ENCODE measurements around the gene CDKAL1.

The CDKAL1 gene

GRCh38 chr6:20806669-20807068, 272.4 kb downstream of the CDKAL1 start:
- Histone ChIP-seq H4K20me1 (ENCODE audit: insufficient read depth, low read length, poor library complexity, severe bottlenecking) (no peaks in the 10 kb centered on the region), H3K9me2 (replicated peaks; ENCODE audit: low read depth, low read length) (no peaks in the 10 kb centered on the region), H2AFZ (ENCODE audit: low read length) (no peak overlapping the region), H3K36me3 (ENCODE audit: insufficient read depth, low read length) (peaks cover 12% of the 10 kb centered on the region), H3K4me2 (ENCODE audit: low read depth, low read length, poor library complexity, severe bottlenecking) (no peak overlapping the region), H3K9ac (ENCODE audit: low read depth, low read length, poor library complexity, severe bottlenecking) (no peak overlapping the region), H3K79me2 (ENCODE audit: insufficient read depth, low read length) (0 out of 2 replicates have a peak, but pooled peaks cover 3% of the 10 kb centered on the region), H3K27me3 (ENCODE audit: insufficient read depth, low read length, poor library complexity, severe bottlenecking) (no peaks in the 10 kb centered on the region), H3K4me3 (ENCODE audit: low read length, poor library complexity, severe bottlenecking) (no peak overlapping the region), H3K9me3 (ENCODE audit: insufficient read depth, low read depth, low read length) (peaks cover 10% of the 10 kb centered on the region; the same call in 1 of the 2 replicates), H3F3A (ENCODE audit: low read depth) (no peaks in the 10 kb centered on the region), H3K4me1 (ENCODE audit: insufficient read depth, low read length, poor library complexity, severe bottlenecking) (peaks cover 16% of the 10 kb centered on the region)
- no peak for TF ChIP-seq CTCF (conservative IDR thresholded peaks at IDR 0.05; ENCODE audit: low read length)
- no peak for TF ChIP-seq EZH2phosphoT487 (IDR thresholded peaks at IDR 0.05; ENCODE audit: borderline replicate concordance)

GRCh38 chr6:20808439-20808838, 274.2 kb downstream of the CDKAL1 start:
- H3K27me3 ChIP-seq (ENCODE audit: insufficient read depth, low read length, poor library complexity, severe bottlenecking) = no peaks in the 10 kb centered on the region
- H3K4me1 ChIP-seq (ENCODE audit: insufficient read depth, low read length, poor library complexity, severe bottlenecking) = peaks cover 16% of the 10 kb centered on the region
- no peak overlapping the region for H3K4me3 ChIP-seq (ENCODE audit: low read length, poor library complexity, severe bottlenecking)
- TF ChIP-seq CTCF (conservative IDR thresholded peaks at IDR 0.05; ENCODE audit: low read length) (no peak), EZH2phosphoT487 (IDR thresholded peaks at IDR 0.05; ENCODE audit: borderline replicate concordance) (no peak)
- peaks cover 13% of the 10 kb centered on the region; the same call in 1 of the 2 replicates for H3K9me3 ChIP-seq (ENCODE audit: insufficient read depth, low read depth, low read length)
- no peak overlapping the region for H2AFZ ChIP-seq (ENCODE audit: low read length)
- no peak overlapping the region for H3K9ac ChIP-seq (ENCODE audit: low read depth, low read length, poor library complexity, severe bottlenecking)
- H3K4me2 ChIP-seq (ENCODE audit: low read depth, low read length, poor library complexity, severe bottlenecking) = no peak overlapping the region
- peaks cover 15% of the 10 kb centered on the region for H3K36me3 ChIP-seq (ENCODE audit: insufficient read depth, low read length)
- no peaks in the 10 kb centered on the region for H3K9me2 ChIP-seq (replicated peaks; ENCODE audit: low read depth, low read length)
- no peaks in the 10 kb centered on the region for H3F3A ChIP-seq (ENCODE audit: low read depth)
- H3K79me2 ChIP-seq (ENCODE audit: insufficient read depth, low read length) = 0 out of 2 replicates have a peak, but pooled peaks cover 3% of the 10 kb centered on the region
- H4K20me1 ChIP-seq (ENCODE audit: insufficient read depth, low read length, poor library complexity, severe bottlenecking) = no peaks in the 10 kb centered on the region

GRCh38 chr6:20808924-20809323, 274.7 kb downstream of the CDKAL1 start:
- TF ChIP-seq CTCF (conservative IDR thresholded peaks at IDR 0.05; ENCODE audit: low read length) = no peak
- TF ChIP-seq EZH2phosphoT487 (IDR thresholded peaks at IDR 0.05; ENCODE audit: borderline replicate concordance) = no peak
- H3K79me2 ChIP-seq (ENCODE audit: insufficient read depth, low read length) = 0 out of 2 replicates have a peak, but pooled peaks cover 3% of the 10 kb centered on the region
- H3F3A ChIP-seq (ENCODE audit: low read depth) = no peaks in the 10 kb centered on the region
- H3K9me2 ChIP-seq (replicated peaks; ENCODE audit: low read depth, low read length) = no peaks in the 10 kb centered on the region
- H3K4me1 ChIP-seq (ENCODE audit: insufficient read depth, low read length, poor library complexity, severe bottlenecking) = peaks cover 16% of the 10 kb centered on the region
- no peak overlapping the region for H3K4me3 ChIP-seq (ENCODE audit: low read length, poor library complexity, severe bottlenecking)
- no peaks in the 10 kb centered on the region for H4K20me1 ChIP-seq (ENCODE audit: insufficient read depth, low read length, poor library complexity, severe bottlenecking)
- H3K9ac ChIP-seq (ENCODE audit: low read depth, low read length, poor library complexity, severe bottlenecking) = no peak overlapping the region
- H2AFZ ChIP-seq (ENCODE audit: low read length) = no peak overlapping the region
- H3K4me2 ChIP-seq (ENCODE audit: low read depth, low read length, poor library complexity, severe bottlenecking) = no peak overlapping the region
- H3K36me3 ChIP-seq (ENCODE audit: insufficient read depth, low read length) = peaks cover 16% of the 10 kb centered on the region
- no peaks in the 10 kb centered on the region for H3K27me3 ChIP-seq (ENCODE audit: insufficient read depth, low read length, poor library complexity, severe bottlenecking)
- peaks cover 14% of the 10 kb centered on the region; the same call in 1 of the 2 replicates for H3K9me3 ChIP-seq (ENCODE audit: insufficient read depth, low read depth, low read length)
